ENCODE results near the gene TRIM50. TPM values are rescaled to one million over a fixed set of nuclear protein-coding genes. Genes with fewer than 3 reads are reported as not detected.
"Not testable (repeated sequence)": the region's sequence is repeated elsewhere in the genome, so short reads cannot be mapped to it uniquely, and the experiment has no call there.

The TRIM50 gene
- total RNA-seq, 1 experiment from 2014 or later: not detected

- DNase-seq (ENCODE audit: low spot score); in situ Hi-C loops (cut with HindIII; ENCODE audit: low sequenced_read_pairs): not testable (repeated sequence)
Observed at GRCh38 chr7:73267813-73268212, 60.1 kb downstream of the TRIM50 start.

DNA sequence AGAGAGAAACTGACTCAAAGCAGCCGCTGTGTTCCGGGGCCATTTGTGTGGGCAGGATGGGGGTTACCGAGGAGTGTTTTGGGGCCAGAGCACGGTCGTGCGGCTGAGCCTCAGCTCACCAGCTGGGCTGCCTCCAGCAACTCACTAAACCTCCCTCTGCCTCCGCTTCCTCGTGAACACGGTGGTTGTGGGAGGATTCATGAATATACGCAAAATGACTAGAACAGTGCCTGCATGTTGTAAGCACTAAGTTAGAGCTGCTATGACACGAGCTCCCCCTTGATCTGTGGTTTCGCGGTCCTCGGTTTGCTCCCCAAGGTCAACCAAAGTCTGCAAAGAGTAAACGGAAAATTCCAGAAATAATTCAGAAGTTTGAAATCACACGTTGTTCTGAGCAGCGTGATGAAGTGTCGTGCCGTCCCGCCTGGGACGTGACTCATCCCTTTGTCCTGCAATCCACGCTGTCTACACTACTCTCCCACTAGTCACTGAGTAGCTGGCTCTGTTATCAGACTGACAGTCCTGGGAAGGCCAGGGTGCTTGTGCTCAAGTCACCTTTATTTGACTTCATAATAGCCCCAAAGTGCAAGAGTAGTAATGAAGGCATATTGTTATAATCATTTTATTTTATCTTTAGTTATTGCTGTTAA, 61.0 kb downstream of the TRIM50 start:
- DNase-seq (ENCODE audit: low spot score); in situ Hi-C loops (cut with HindIII; ENCODE audit: low sequenced_read_pairs): not testable (repeated sequence)

Other genes starting within 250 kb of the TRIM50 start
- gene SPDYE9, start 242.0 kb downstream of the TRIM50 start, total RNA-seq (2014; rRNA removed; shearing (Covaris generic)): not detected in 2 replicates
- 52.7 and 66.8 TPM in 2 replicates for gene NSUN5, start 19.3 kb downstream of the TRIM50 start, total RNA-seq (2014; rRNA removed; shearing (Covaris generic))
- gene FKBP6, start 79 bp upstream of the TRIM50 start, total RNA-seq (2014; rRNA removed; shearing (Covaris generic)): not detected in 2 replicates
- not detected in 2 replicates for gene FZD9, start 105.7 kb upstream of the TRIM50 start, total RNA-seq (2014; rRNA removed; shearing (Covaris generic))
- 69.2 and 90.1 TPM in 2 replicates for gene BAZ1B, start 194.2 kb upstream of the TRIM50 start, total RNA-seq (2014; rRNA removed; shearing (Covaris generic))
- gene BCL7B, start 229.6 kb upstream of the TRIM50 start, total RNA-seq (2014; rRNA removed; shearing (Covaris generic)): 43.6 and 57.5 TPM in 2 replicates

Measured in G401 (cell line).